Measurements from ENCODE around the gene TM9SF4.
"Not testable (repeated sequence)": the region's sequence is repeated elsewhere in the genome, so short reads cannot be mapped to it uniquely, and the experiment has no call there.

The TM9SF4 gene

DNA sequence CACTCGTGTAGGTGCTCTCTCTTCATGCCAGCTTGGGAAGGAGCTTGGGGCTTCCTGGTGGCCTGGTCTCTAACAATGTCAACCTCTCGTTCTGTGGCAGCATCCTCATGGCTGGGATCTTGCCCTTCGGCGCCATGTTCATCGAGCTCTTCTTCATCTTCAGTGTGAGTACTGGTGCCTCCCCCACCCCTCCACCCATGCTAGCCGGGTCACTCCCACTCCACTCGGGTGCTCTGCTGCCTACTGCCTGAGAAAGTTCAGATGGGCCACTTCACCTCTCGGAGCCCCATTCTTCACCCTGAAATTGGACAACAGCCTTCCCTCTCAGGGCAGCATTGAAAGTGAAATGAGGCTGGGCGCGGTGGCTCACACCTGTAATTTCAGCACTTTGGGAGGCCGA, 48.8 kb downstream of the TM9SF4 start:
- no peak for DNase-seq (ENCODE audit: low read depth)

DNA sequence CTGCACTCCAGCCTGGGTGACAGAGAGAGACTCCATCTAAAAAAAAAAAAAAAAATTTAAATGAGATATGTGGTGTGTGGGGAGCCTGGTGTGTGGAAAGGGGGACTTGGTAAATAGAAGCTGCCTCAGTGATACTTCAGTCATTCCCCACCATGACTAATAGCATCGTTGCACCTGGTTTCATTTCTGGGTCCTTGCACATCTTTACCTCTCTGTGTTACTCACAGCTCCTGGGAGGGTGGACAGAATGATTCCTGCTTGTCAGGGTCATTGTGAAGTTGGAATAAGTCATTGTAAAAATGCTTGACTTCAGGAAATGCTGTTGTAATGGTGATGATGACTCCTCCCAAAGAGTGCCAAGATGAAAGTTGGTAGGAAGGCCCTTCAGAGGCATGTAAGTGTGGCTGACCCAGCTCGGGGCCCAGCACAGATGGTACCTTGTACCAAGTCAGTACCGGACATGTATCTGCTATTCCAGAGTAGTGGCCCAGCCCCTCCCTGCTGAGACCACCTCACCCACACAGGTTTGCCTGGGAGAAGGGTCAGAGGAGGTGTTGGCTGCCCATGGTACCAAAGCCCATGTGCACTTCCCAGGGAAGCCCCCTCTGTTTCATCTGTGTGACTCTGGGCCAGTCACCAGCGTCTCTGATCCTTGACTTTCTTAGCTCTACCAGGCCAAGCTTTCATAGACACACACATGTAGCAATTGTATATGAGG, 49.6 kb downstream of the TM9SF4 start:
- DNase-seq (ENCODE audit: low read depth), result no peak

DNA sequence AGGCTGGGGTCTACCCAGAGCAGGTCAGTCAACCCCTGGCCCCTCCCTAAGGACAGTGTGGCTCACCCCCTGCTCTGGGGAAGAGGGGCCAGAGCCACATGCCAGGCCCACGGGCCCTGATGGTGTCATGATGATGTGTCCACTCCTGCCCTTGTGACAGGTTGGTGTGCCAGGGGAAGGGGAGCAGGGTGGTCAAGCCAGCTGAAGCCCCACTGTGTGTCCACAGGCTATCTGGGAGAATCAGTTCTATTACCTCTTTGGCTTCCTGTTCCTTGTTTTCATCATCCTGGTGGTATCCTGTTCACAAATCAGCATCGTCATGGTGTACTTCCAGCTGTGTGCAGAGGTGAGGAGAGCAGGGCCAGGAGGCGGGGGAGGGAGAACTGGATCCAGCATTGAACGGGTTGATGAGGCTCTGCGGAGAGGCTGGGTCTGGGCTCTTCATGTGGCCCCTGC, 50.3 kb downstream of the TM9SF4 start:
- no peak for DNase-seq (ENCODE audit: low read depth)

DNA sequence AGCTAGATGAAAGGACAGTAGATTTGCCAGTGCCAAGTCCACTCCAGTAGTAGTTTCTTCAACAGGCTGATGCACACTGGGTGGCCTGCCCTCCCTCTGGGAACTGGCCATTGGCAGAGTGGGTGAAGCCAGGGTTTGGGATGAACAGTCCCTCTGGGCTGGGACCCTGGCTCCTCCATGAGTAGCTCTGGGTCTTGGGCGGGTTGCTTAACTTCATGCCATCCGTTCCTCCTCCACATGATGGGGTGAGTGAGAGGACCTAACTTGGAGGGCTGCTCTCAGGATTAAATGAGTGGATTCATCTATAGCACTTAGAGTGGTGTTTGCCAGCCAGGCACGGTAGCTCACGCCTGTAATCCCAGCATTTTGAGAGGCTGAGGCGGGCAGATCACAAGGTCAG, 50.8 kb downstream of the TM9SF4 start:
- DNase-seq (ENCODE audit: low read depth), result no peak

DNA sequence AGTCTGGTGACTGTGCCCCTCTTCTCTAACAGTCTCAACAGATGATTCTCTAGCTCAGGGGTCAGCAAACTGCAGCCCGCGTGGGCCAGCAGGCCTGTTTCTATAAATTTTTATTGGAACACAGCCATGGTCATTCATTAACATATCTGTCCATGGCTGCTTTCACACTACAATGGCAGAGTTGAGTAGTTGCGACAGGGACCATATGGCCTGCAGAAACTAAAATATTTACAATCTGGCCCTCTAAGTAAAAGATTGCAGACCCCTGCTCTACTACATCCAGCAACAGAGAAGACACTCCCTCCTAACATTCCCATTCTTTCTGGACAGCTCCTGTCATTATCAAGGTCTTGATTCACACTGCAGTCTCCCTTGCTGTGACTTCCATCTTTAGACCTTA, 52.8 kb downstream of the TM9SF4 start:
- no peak for DNase-seq (ENCODE audit: low read depth)

DNA sequence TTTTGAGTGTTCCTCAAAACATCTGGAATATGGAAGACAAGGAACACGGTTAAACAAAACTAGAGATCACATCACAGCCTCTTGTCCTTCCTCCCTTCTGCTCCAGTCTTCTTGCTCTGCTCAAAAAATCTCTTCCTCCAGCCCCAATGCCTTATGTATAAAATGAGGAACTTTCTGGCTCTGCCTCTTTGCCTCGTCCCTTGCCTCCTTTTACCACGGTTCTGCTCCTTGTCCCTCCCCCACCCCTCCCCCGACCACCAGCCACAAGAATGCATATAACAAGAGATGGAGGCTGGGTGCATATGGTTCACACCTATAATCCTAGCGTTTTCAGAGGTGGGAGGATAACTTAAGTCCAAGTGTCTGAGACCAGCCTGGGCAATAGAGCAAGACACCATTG, 54.4 kb downstream of the TM9SF4 start:
- no peak for DNase-seq (ENCODE audit: low read depth)

DNA sequence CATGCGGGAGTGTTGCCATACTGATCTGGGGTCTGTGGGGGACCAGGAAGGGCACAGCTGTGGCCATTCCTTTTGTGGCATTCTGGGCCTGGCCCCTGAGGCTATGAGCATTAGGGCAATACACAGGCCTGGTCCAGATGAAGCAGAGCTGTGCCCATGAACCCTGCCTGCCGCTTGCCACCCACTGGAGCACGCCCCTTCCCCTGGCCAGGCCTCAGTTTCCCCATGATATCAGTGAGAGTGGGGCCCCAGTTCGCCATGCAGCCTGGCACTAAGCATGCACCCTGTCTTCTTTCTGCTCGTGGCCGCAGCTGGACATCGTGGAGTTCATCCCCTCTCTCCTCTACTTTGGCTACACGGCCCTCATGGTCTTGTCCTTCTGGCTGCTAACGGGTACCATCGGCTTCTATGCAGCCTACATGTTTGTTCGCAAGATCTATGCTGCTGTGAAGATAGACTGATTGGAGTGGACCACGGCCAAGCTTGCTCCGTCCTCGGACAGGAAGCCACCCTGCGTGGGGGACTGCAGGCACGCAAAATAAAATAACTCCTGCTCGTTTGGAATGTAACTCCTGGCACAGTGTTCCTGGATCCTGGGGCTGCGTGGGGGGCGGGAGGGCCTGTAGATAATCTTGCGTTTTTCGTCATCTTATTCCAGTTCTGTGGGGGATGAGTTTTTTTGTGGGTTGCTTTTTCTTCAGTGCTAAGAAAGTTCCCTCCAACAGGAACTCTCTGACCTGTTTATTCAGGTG, 55.6 kb downstream of the TM9SF4 start:
- no peak for DNase-seq (ENCODE audit: low read depth)

DNA sequence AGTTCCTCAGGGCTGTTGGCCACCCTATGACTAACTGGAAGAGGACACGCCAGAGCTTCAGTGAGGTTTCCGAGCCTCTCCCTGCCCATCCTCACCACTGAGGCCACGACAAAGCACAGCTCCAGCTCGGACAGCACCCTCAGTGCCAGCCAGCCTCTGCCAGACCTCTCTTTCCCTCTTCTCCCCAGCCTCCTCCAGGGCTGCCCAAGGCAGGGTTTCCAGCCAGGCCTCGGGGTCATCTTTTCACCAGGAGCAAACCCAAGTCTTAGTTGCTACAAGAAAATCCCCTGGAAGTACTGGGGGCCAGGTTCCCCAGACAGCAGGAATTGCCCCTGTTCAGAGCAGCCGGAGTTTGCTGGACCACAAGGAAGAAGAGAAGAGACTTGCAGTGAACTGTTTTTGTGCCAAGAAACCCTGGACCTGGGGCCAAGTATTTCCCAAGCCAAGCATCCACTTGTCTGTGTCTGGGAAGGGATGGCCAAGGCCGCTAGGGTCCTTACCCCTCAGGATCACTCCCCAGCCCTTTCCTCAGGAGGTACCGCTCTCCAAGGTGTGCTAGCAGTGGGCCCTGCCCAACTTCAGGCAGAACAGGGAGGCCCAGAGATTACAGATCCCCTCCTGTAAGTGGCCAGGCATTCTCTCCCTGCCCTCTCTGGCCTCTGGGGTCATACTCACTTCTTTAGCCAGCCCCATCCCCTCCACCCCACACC, 56.5 kb downstream of the TM9SF4 start:
- no peak for DNase-seq (ENCODE audit: low read depth)

DNA sequence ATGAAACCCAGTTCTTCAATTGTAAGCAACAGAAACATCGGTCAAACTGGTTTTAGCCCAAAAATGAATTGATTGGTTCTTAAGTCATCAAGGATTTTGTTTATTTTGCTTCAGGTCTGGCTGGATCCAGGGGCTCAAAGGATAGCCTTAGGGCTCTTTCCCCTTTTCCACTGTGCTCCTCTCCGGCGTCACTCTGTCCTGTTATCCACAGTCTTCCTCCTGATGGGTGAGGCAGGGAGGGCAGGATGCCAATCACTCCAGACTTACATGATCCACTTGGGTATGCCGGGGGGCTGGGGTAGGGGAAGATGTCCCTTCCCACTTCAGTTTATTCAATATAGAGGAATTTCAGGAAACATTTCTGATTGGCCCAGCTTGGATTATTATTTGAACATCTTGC, 58.0 kb downstream of the TM9SF4 start:
- DNase-seq (ENCODE audit: low read depth), result no peak

DNA sequence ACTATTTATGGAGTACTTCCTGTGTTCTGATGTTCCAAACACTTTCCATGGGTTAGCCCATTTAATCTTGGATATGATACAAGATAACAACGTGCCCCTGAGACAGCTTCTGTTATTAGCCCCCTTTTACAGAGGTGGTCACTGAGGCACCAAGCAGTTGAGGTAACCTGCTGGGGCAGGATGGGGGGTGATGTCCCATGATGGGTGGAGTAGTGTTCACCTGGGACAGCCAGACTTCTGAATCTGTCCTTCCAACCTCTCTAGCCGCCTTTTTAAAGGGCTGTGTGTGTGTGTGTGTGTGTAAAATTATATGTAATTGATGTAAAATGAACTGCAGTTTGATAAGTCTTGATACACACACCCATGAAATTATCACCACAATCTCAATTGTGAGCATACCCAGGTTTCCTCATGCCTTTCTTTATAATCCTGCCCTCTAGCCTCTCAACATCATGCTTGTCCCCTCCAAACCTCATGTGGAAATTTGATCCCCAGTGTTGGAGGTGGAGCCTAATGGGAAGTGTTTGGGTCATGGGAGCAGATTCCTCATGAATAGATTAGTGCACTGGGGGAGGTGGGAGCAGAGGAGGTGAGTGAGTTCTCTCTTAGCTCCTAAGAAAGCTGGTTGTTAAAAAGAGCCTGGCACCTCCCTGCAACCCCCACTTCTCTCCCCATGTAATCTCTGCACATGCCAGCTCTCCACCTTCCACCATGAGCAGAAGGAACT, 58.8 kb downstream of the TM9SF4 start:
- no peak for DNase-seq (ENCODE audit: low read depth)

DNA sequence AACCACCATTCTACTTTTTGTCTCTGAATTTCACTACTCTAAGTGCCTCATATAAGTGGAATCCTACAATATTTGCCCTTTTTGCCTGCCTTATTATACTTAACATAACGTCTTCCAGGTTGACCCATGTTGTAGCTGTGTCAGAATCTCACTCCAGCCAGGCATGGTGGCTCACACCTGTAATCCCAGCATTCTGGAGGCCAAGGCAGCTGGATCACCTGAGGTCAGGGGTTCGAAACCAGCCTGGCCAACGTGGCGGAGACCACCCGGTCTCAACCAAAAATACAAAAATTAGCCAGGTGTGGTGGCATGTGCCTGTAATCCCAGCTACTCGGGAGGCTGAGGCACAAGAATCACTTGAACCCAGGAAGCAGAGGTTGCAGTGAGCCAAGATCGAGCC, 68.2 kb downstream of the TM9SF4 start:
- DNase-seq (ENCODE audit: low read depth), result not testable (repeated sequence)

DNA sequence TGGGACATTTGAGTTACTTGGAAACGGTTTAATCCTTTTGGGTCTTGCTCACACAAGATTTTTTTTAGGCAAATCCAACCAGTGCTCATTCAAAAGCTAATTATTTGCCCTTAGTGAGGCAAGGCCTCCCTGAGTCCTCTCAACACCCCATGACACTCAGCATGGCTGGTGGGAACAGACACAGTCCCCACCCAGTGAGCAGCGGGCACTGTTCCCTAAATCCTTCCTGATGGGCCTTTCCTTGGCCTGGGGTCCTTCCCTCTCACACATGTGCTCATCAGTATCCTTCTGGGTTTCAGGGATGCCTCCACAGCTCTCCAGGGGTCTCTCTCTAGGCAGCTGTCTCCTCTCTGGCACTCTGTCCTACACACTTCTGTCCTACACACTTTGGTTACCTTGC, 70.0 kb downstream of the TM9SF4 start:
- no peak for DNase-seq (ENCODE audit: low read depth)

DNA sequence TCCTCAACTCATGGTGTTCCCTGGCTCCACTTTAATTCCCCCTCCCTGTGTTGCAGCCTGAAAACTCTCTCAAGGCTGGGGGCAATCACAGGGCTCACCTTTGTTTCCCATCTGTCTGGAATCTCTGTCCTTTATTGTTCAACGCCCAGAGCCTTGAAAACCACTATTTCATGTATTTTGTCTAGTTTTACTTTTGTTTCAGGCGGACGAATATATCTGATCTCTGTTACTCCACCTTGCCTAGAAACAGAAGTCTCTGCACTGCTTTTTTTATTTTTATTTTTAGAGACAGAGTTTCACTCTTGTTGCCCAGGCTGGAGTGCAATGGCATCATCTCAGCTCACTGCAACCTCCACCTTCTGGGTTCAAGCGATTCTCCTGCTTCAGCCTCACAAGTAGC, 70.4 kb downstream of the TM9SF4 start:
- DNase-seq (ENCODE audit: low read depth), result no peak

DNA sequence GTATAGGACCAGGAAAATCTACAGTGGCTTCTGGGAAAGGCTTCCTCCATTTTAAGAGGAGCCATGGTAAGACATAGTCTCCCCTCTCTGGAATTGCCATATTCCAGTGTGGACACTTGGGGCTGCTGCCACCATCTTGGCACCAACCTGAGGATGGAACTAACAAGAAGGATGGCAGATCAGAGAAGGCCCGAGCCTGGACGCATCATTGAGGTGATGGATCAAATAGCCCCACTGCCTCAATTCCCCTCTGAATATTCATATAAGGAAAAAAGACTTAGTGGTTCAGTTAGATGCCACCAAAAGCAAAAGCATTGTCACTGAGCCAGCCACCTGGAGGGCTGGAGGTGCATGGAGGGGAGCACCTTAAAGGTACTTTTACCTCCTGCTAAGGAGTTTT, 72.1 kb downstream of the TM9SF4 start:
- no peak for DNase-seq (ENCODE audit: low read depth)

DNA sequence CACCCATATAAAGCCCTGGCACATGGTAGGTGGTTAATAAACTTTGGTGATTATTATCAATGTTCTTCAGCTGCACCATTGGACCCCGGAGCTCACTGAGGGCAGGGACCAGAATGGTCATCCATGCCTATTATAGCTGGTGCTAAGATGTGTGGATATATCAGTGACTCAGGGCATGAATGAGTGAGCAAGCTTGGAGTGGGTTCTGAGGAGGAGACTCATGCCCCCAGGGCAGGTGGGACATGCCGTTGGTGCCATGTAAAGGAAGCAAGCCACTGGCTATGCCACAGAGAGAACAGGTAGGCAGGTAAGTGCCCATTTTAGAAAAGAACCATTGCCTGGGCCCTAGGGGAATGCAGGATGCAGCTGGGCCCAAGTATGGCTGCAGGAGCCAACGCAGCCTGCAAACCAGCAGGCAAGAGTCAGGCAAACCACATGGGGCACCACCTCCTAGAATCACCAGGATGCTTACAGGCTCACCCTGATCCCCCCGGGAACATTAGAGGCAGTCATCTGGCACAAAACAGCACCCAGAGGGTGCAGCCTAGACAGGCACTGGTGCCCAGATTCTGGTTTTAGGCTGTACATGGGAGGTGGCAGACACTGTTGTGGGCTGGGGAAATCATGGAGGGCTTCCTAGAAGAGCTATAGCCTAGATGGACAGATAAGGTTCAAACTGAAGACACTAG, 74.6 kb downstream of the TM9SF4 start:
- no peak for DNase-seq (ENCODE audit: low read depth)

DNA sequence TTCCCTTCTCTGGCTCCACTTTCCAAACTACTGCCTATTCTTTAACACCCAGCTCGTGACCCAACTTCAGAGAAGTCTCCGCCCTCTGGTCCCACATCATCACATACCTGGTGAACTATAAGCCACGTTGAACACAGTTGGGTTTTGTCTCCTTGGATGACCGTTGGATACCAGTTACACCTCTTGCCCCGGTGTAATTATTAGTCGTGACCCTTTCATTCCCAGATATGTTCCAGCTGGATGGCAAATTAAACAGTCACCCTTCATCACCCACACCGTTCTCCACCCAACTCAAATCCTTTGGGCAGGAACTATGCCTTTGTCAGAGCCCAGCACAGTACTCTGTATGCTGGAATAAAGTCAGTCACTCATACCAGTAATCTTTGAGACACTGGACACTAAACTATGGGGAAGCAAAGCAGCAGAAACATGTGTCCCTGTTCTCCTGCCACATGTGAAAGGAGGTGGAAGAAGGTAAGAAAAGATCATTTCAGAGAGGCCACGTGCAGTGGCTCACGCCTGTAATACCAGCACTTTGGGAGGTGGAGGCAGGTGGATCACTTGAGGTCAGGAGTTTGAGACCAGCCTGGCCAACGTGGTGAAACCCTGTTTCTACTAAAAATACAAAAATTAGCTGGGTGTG, 75.6 kb downstream of the TM9SF4 start:
- DNase-seq (ENCODE audit: low read depth), result no peak

DNA sequence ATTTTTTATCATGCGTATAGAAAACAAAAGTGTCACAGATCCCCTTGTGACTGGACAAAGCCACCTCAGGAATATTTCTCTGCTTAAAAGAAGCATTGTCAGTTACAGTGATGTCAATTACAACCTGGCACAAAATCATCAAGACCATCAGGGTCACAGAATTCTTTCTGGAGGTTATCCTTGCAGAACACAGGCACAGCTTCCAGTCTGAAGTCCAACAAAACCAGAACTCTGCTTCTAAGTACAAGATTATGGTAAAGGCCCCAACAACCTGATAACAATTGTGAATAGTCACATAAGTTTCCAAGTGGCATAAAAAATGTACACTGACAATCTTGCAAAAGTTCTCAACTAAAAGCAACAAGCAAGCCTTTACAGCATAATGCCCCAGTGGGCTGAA, 77.0 kb downstream of the TM9SF4 start:
- DNase-seq (ENCODE audit: low read depth), result no peak

DNA sequence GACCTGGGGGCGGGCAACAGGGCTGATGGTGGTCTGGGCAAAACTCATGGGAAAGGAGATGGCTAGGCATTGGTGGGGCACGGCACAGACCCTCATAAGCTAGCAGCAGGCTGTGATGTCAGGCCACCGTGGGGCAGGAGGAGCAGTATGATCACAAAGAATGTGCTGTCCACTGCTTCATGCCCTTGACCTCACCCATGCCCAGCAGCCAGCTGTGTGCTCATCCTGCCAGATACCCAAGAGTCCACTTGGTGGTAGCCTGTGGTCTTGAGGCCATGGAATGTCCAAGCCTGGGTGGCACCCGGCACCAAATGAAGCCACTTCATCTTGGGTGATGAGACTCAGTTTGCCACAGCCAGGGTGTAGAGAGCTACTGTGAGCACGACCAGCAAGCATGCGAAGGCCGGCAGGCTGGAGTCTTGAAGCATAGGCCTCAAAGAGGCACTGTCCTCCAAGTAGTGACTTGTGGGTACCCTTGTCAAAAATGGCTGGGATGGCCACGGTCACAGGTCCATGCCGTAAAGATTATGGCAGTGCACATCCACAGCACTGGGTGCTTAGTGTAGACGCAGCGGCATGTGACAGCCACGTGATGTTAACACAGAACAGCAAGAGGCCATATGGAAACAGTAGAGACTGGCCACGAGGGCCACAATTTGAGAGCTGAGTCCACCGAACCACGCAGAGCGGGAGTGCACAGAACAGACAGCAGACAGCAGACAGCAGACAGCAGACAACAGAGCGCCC, 79.0 kb downstream of the TM9SF4 start:
- DNase-seq (ENCODE audit: low read depth), result no peak

DNA sequence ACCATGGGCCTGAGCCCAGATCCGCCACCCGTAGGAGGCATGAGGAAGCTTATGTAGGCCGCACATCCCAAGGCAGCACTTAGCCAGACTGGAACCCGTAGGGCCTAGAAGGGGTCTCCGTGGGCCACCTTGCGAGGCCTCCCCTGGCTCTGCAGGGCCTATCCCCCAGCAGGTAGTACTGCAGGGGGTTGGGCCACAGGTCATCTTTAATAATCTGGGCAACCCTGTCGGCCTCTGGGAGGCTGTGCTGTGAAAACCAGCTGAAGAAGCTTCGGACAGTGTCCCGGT, 79.6 kb downstream of the TM9SF4 start:
- DNase-seq (ENCODE audit: low read depth), result no peak

DNA sequence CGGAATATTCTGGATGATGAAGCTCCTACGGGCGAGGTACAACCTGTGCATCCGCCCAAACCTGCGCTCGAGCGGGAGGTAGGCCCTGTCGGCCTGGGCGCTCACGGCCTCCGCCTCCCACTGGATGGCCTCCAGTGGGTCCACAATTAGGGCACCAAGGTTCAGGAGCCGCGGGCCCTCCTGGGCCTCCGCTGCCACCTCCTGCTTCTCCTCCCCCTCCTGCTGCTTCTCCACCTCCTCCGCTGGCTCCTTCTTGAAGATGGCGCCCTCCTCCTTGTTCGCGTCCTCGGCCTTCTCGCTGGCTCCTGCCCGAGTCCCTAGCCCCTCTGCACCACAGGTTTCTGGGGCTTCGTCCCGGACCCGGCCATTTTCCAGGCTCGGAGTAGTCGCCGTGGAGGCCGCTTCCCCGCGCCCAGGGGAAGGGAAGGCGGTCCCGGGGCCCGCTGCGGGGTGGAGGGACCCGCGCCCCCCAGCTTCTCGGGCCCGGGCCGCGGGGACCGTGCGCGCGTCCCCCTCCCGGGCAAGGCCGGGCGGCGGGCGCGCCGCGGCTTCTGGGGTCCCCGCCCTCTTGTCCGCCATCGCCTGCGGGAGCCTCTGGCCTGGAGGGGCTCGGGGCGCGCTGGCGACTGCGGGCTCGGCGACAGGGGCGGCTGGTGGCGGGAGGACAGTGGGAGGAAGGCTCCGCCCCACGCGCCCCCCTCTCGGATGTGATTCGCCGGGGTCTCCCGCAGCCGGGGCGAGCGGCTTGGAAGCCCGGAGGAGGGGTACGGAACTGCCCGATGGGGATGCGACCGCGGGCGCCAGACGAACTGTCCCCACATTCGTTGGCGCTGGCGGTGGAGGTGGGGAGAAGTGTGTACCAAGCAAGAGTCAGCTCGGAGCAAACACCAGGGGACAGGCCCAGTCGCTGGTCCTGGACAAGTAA, 80.4 kb downstream of the TM9SF4 start:
- DNase-seq (ENCODE audit: low read depth), result peak; percentile 22

All from activated T-cell treated with anti-CD3 and anti-CD28 coated beads for 1 hour (primary cell).